Activated CD4-positive, alpha-beta T cell treated with anti-CD3 and anti-CD28 coated beads, Interleukin-2, amount 50 U/mL, for 48 hours (primary cell): ENCODE measurements around the gene MDGA2.
"Not testable (repeated sequence)": the region's sequence is repeated elsewhere in the genome, so short reads cannot be mapped to it uniquely, and the experiment has no call there.

ENCODE experiments used
- DNase-seq, 2 experiments: peaks; one replicate each; pipeline ENCODE4 v3.0.0-alpha.2; 2020

The MDGA2 gene

DNA sequence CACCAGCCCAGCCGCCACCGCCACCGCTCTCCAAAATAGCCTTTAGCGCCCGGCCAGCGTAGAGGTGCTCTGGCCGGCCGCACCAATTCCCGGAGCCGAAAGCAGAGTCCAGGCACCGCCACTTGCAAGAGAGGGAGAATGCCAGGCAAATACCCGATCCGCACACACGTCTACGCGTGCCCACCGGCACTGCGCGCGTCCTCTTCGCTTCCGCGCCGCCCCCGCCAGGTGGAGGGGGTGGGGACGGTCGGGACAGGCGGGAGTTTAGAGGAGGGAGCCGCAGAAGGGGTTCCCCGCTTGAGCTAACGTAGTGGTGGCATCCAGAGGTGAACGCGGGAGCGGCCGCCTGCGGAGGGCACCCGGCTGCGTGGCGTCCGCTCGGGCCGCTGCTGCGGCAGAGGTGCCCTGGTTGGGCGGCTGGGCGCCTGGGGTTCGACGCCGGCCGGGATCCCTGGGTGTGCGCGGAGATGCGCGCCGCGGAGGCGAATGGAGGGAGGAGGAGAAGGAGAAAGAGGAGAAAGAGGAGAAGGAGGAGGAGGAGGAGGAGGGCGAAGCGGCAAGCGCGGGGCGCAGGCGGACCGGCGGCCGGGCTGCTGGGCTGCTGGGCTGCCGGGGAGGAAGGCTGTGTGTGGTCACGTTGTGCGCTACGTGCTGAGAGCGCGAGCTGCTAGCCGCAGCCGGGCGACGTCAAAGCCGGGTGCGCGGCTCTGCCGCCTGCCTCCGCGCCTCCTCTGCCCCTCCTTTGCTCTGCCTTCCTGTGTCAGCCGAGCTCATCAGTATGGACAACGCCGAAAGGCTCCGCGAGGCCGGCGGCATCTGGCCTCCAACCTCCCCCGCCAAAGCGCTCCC, at the start of gene MDGA2:
Gene MDGA2, minus strand, starts transcription at position 140 of the 849 bp plus-strand sequence.
- DNase-seq, result no peak

GRCh38 chr14:47722929-47723693, 47.7 kb upstream of the MDGA2 start:
- no peak for DNase-seq

DNA sequence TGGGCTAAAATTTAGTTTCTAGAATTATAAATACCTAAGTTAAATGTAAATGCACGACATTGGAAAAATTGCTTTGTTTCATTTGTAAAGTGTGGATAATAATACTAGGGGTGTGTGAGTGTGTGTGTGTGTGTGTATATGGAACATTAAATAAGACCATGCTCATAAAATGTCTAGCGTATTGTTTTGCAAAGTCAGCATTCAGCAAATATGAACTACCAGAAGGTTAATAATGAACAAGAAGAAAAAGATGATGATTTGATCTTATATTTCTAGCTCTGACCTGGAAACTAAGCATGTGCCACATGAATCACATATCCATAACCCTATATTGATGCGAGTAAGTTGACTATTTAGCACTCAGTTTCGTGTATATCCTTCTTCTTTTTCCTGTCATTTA, 44.9 kb upstream of the MDGA2 start:
- no peak for DNase-seq

DNA sequence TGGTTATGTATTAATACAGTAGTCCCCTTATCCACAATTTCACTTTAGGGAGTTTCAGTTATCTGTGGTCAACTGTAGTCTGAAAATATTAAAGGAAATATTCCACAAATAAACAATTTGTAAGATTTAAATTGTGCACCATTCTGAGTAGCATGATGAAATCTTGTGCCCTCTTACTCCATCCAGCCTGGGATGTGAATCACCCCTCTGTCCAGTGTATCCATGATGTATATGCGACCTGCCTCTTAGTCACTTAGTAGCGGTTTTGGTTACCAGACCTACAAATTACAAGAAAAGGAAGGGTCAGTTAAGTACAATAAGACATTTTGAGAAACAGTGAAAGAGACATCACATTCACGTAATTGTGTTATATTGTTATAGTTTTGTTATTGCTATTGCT, 39.9 kb upstream of the MDGA2 start:
- DNase-seq, result no peak

DNA sequence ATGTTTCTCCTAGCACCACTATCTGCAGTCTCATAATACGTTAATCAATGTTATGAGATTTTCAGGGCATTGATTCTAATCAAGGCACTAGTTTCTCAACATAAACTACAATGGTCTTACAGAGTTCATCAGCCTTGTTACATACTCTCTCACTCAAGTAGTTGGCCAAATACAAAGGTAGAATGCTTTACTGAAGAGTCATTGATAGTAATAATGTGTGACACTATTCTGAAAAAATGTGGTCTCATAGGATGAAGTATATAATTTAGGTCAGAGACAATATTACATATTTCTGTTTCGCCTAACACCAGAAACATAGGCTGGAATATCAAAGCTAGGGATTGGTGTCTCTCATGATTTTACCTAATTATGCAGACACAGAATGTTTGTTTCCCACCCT, 35.2 kb upstream of the MDGA2 start:
- no peak for DNase-seq

GRCh38 chr14:47705683-47706082, 30.3 kb upstream of the MDGA2 start:
- no peak for DNase-seq

DNA sequence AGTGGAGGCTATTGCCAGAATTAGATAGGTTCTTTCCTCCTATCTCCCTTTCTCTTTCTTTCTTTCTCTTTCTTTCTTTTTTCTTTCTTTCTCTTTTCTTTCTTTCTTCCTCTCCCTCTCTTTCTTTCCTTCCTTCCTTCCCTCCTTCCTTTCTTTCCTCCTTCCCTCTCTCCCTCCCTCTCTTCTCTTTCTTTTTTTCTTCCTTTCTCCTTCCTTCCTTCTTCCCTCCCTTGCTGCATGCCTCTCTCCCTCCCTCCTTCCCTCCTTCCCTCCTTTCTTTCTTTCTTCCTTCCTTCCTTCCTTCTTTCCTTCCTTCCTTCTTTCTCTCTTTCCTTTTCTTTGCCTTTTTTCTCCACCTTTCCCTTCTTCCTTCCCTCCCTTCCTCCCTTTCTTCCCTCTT, 16.4 kb upstream of the MDGA2 start:
- no peak for DNase-seq

- no peak for DNase-seq
Observed at GRCh38 chr14:47678993-47679392, 3.6 kb upstream of the MDGA2 start.

GRCh38 chr14:47678157-47678556, 2.8 kb upstream of the MDGA2 start:
- no peak for DNase-seq

DNA sequence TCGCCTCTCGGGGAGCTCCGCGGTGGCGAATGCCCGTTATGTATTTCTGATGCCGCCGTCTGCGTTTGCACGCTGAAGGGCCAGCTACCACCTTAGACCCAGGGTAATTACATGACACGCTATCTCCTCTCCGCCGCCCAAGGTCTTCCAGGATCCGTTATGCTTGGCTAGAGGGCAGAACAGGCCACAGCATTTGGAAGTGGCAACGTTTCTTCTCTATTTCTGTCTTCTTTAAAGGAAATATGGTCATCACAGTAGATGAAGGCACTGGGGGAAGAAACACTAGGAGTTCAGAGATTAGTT, 861 bp upstream of the MDGA2 start:
- no peak for DNase-seq

- DNase-seq, result no peak
Observed at GRCh38 chr14:47674543-47675465, 601 bp downstream of the MDGA2 start.

DNA sequence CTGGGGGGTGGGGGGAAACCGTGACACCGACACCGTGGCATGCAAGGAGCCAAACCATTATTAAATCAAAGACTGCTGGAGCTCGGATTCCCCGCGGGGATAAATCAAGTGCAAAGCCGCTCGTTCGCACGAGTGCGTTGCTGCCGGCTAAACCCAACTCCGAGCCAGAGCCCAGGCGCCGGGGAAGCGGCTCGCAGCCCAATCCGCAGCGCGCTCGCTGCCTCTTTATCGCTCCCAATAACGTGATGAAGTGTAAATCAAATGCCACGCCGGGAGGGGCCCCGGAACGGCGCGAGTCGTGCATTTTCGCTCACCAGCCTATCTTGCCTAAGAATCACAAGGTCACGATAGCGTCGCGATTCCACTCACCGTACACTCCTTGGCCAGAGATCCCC, 1.3 kb downstream of the MDGA2 start:
- DNase-seq, result no peak

- no peak for DNase-seq
Observed at GRCh38 chr14:47665337-47666134, 9.9 kb downstream of the MDGA2 start.

GRCh38 chr14:47662466-47662865, 12.9 kb downstream of the MDGA2 start:
- DNase-seq, result no peak

- DNase-seq, result no peak
Observed at GRCh38 chr14:47660158-47660557, 15.2 kb downstream of the MDGA2 start.

DNA sequence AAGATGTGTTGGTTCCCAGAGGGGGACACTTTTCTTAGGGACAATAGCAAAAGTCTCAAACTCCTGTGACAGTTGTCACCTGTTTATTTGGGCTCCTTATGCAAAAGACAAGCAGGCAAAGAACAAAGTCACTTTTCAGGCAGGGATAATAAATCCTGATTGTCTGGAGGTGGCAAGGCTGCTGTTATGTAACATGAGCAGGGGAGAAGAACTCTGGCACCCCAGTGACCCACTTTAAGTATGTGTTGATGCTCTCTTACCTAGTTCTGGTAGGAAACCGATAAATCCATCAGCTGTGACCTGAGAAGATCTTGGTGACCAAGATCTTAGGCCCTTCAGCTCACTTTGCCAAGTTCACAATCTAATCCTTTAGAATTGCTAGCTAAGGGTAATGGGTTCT, 17.4 kb downstream of the MDGA2 start:
- no peak for DNase-seq

DNA sequence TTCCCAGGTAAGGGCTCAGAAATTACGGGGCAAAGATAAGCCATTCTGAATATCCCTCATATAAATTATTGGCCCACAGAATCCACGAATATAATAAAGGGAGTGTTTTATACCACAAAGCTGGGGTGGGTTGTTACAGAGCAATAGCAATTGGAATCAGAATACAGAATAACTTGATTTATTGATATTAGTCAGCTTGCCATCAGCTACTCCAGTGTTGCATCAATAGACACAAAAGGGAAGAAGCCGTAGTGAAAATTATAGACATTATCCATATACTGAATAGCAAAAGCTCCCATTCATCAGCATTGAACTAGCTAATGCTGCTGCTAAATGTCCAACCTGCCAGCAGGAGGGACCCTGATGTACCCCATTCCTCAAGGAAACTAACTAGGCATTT, 18.3 kb downstream of the MDGA2 start:
- DNase-seq, result no peak

- no peak for DNase-seq
Observed at GRCh38 chr14:47651337-47651736, 24.1 kb downstream of the MDGA2 start.

GRCh38 chr14:47637753-47638152, 37.7 kb downstream of the MDGA2 start:
- no peak for DNase-seq

DNA sequence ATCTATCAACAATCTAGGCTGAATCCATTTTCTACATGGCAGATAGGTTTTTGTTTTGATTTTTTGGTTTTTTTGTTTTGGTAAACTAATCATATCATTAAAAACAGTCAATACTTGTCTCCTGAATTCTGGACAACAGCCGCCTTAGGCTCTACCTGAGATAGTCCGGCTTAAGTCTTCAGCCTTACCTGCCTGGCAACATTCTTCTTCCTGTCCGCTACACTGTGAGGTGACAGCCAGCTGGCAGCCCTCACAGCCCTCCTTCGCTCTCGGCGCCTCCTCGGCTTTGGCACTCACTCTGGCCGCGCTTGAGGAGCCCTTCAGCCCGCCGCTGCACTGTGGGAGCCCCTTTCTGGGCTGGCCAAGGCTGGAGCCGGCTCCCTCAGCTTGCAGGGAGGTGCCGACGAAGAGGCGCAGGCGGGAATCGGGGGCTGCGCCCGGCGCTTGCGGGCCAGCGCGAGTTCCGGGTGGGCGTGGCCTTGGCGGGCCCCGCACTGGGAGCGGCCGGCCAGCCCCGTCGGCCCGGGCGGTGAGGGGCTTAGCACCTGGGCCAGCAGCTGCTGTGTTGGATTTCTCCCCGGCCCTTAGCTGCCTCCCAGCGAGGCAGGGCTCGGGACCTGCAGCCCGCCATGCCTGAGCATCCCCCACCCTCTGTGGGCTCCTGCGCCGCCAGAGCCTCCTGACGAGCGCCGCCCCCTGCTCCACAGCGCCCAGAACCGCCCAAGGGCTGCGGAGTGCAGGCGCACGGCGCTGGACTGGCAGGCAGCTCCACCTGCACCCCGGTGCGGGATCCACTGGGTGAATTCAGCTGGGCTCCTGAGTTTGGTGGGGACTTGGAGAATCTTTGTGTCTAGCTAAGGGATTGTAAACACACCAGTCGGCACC, 49.0 kb downstream of the MDGA2 start:
- no peak for DNase-seq

DNA sequence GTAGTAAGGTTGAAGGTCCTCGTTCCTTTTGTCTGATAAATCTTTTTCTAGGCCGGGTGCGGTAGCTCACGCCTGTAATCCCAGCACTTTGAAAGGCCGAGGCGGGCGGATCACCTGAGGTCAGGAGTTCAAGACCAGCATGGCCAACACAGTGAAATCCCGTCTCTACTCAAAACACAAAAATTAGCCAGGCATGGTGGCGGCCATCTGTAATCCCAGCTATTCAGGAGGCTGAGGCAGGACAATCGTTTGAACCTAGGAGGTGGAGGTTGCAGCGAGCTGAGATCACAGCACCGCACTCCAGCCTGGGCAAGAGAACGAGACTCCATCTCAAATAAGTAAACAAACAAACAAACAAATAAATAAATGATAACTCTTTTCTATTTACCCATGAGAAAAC, 51.3 kb downstream of the MDGA2 start:
- DNase-seq, result not testable (repeated sequence)
